ENCODE data around the gene CIP2A. TPM values are rescaled to one million over a fixed set of nuclear protein-coding genes. Genes with fewer than 3 reads are reported as not detected.

CIP2A gene
- total and polyA plus RNA-seq, 2 experiments from 2014 or later, result 48.1 to 63.5 TPM

- no peak for TF ChIP-seq CTCF (conservative IDR thresholded peaks at IDR 0.05; ENCODE audit: low read depth in 2 of 2)
- TF ChIP-seq JUNB (IDR thresholded peaks at IDR 0.05; ENCODE audit: unreplicated experiment), result no peak
- TF ChIP-seq STAT1 (IDR thresholded peaks at IDR 0.05; ENCODE audit: unreplicated experiment), result no peak
- TF ChIP-seq ZNF462 (CRISPR knock-in tag; IDR thresholded peaks at IDR 0.05), result no peak
- no peak for TF ChIP-seq POLR2AphosphoS5 (IDR thresholded peaks at IDR 0.05; ENCODE audit: low read depth)
- no peak for TF ChIP-seq ZNF114 (CRISPR knock-in tag; IDR thresholded peaks at IDR 0.05)
- no peak for TF ChIP-seq REST (IDR thresholded peaks at IDR 0.05; ENCODE audit: unreplicated experiment)
- TF ChIP-seq ZNF331 (CRISPR knock-in tag; IDR thresholded peaks at IDR 0.05; ENCODE audit: low read depth), result no peak
- TF ChIP-seq CREB1 (CRISPR knock-in tag; IDR thresholded peaks at IDR 0.05; ENCODE audit: low read depth), result no peak
- TF ChIP-seq NANOG (IDR thresholded peaks at IDR 0.05; ENCODE audit: borderline replicate concordance), result no peak
- no peak for TF ChIP-seq EZH2 (IDR thresholded peaks at IDR 0.05; ENCODE audit: low read depth, unreplicated experiment)
- no peak for TF ChIP-seq ETS1 (IDR thresholded peaks at IDR 0.05)
- TF ChIP-seq EZH2phosphoT487 (IDR thresholded peaks at IDR 0.05; ENCODE audit: unreplicated experiment), result no peak
Observed at GRCh38 chr3:108599677-108600409, 10.6 kb upstream of the CIP2A start.

More at GRCh38 chr3:108599677-108600409, 10.6 kb upstream of the CIP2A start:
- H3K79me2 ChIP-seq (replicated peaks; ENCODE audit: insufficient read depth), result peaks cover 57% of the 10 kb centered on the region
- H3K4me3 ChIP-seq, result no peak overlapping the region
- Mint-ChIP-seq H3K4me1 (peaks cover 24% of the 10 kb centered on the region), H3K4me3 (no peak overlapping the region), H3K36me3 (ENCODE audit: low read depth) (peaks cover 4% of the 10 kb centered on the region; the same call in 1 of the 3 replicates), H3K9me3 (no peaks in the 10 kb centered on the region), H3K27me3 (ENCODE audit: insufficient read depth, low read depth, poor library complexity) (peaks cover 2% of the 10 kb centered on the region), H3K27ac (no peak overlapping the region)
- H4K20me1 ChIP-seq (replicated peaks; ENCODE audit: insufficient read depth), result no peaks in the 10 kb centered on the region
- H2AFZ ChIP-seq, result no peak overlapping the region
- H3F3A ChIP-seq (replicated peaks; ENCODE audit: low read depth), result no peaks in the 10 kb centered on the region
- H3K4me2 ChIP-seq, result no peak overlapping the region
- H3K36me3 ChIP-seq (ENCODE audit: insufficient read depth), result no peaks in the 10 kb centered on the region
- H3K27ac ChIP-seq (ENCODE audit: low read depth), result no peak overlapping the region
- H3K27me3 ChIP-seq (ENCODE audit: insufficient read depth), result no peaks in the 10 kb centered on the region
- DNase-seq (ENCODE audit: low spot score) (no peak), ATAC-seq (no peak)
- no peaks in the 10 kb centered on the region for H3K9me2 ChIP-seq (ENCODE audit: insufficient read depth)
- peaks cover 24% of the 10 kb centered on the region for H3K4me1 ChIP-seq (ENCODE audit: insufficient read depth)

Measured in GM23338 (cell line).